SK-N-SH (cell line): ENCODE data around the gene FEM1C. TPM values are rescaled to one million over a fixed set of nuclear protein-coding genes. Genes with fewer than 3 reads are reported as not detected.

ENCODE experiments used
- CTCF ChIA-PET: fragments of 300-600, 350-600 bp; formaldehyde crosslinking; extraction: SDS; loops from one replicate; lab custom pipeline; 2021; lab: Yijun Ruan, JAX
- POLR2A ChIA-PET: fragments of 350-600 bp; sonication (Branson Sonifier 250); formaldehyde crosslinking; extraction: SDS; loops from one replicate; lab custom pipeline; 2020; ENCODE audit warnings: antibody characterized with exemption, inconsistent platforms; lab: Yijun Ruan, JAX
- DNase-seq: peaks from one replicate; pipeline ENCODE4 v3.0.0; 2012
- H2AFZ ChIP-seq: fragments of 200-600 bp; sonication (generic); 2 replicates; pipeline ENCODE4 v1.8.1; 2016; ENCODE audit warnings: antibody characterized with exemption, mild to moderate bottlenecking, low read depth
- H3F3A ChIP-seq: fragments of 200-600 bp; sonication (generic); replicated peaks from 2 replicates; pipeline ENCODE3; 2016; ENCODE audit warnings: antibody characterized with exemption, mild to moderate bottlenecking; ENCODE audit not compliant: insufficient read depth
- H3K27ac ChIP-seq, 2 experiments: fragments of 200-500 bp in 1 of 2; fragments of 200-600 bp in 1 of 2; sonication (Bioruptor generic) in 1 of 2; sonication (generic), shearing (Covaris generic) in 1 of 2; 2 replicates each; pipeline versions ENCODE4 v1.5.1 to v1.6.1; 2014 to 2016; ENCODE audit warnings: low read depth in 2 of 2, inconsistent platforms in 1 of 2, low read length in 1 of 2, mild to moderate bottlenecking in 1 of 2, mixed read lengths in 1 of 2
- H3K27me3 ChIP-seq: fragments of 200-600 bp; sonication (generic), shearing (Covaris generic); 2 replicates; pipeline ENCODE4 v1.6.1; 2016; ENCODE audit warnings: mixed run types; ENCODE audit not compliant: insufficient read depth
- H3K36me3 ChIP-seq, 2 experiments: fragments of 200-500 bp in 1 of 2; fragments of 200-600 bp in 1 of 2; sonication (Bioruptor generic) in 1 of 2; sonication (generic) in 1 of 2; replicated peaks in 1 of 2; 2 replicates each; pipeline versions ENCODE3 to v1.5.1; 2014 to 2016; ENCODE audit warnings: low read length in 1 of 2, mild to moderate bottlenecking in 1 of 2; ENCODE audit not compliant: insufficient read depth in 2 of 2, control insufficient read depth in 1 of 2
- H3K4me1 ChIP-seq, 2 experiments: fragments of 200-500 bp in 1 of 2; fragments of 200-600 bp in 1 of 2; sonication (Bioruptor generic) in 1 of 2; sonication (generic), shearing (Covaris generic) in 1 of 2; 2 replicates each; pipeline versions ENCODE4 v1.5.1 to v1.6.1; 2014 to 2016; ENCODE audit warnings: low read depth in 1 of 2, low read length in 1 of 2, mixed run types in 1 of 2; ENCODE audit not compliant: insufficient read depth in 2 of 2, control insufficient read depth in 1 of 2
- H3K4me2 ChIP-seq: fragments of 200-600 bp; sonication (generic), shearing (Covaris generic); 2 replicates; pipeline ENCODE4 v1.6.1; 2017; ENCODE audit warnings: mixed run types
- H3K4me3 ChIP-seq, 2 experiments: fragments of 200-500 bp in 1 of 2; fragments of 200-600 bp in 1 of 2; sonication (Bioruptor generic) in 1 of 2; sonication (generic), shearing (Covaris generic) in 1 of 2; 2 replicates each; pipeline versions ENCODE4 v1.5.1 to v1.8.1; 2014 to 2016; ENCODE audit warnings: low read depth in 2 of 2, inconsistent platforms in 1 of 2, low read length in 1 of 2, mild to moderate bottlenecking in 1 of 2, mixed read lengths in 1 of 2, moderate library complexity in 1 of 2
- H3K79me2 ChIP-seq: fragments of 200-600 bp; sonication (generic); 2 replicates; pipeline ENCODE4 v1.8.1; 2017; ENCODE audit warnings: mild to moderate bottlenecking; ENCODE audit not compliant: insufficient read depth
- H3K9ac ChIP-seq: fragments of 200-600 bp; sonication (generic); 2 replicates; pipeline ENCODE4 v1.6.1; 2017; ENCODE audit warnings: mixed run types
- H3K9me2 ChIP-seq: fragments of 200-600 bp; sonication (generic); 2 replicates; pipeline ENCODE4 v1.6.1; 2017; ENCODE audit warnings: mixed run types
- H3K9me3 ChIP-seq: fragments of 200-600 bp; sonication (generic); 2 replicates; pipeline ENCODE4 v1.6.1; 2017; ENCODE audit warnings: mixed run types, mild to moderate bottlenecking, moderate library complexity
- H4K20me1 ChIP-seq: fragments of 200-600 bp; sonication (generic); 2 replicates; pipeline ENCODE4 v1.6.1; 2017; ENCODE audit warnings: mild to moderate bottlenecking, mixed run types; ENCODE audit not compliant: insufficient read depth
- CHD2 ChIP-seq: fragments of 150-350 bp; IDR thresholded peaks from 2 replicates; pipeline ENCODE4 v1.6.1; 2018; ENCODE audit warnings: low read length; ENCODE audit not compliant: partially characterized antibody
- CTCF ChIP-seq: fragments of 200-600 bp; sonication (generic); IDR thresholded peaks from 2 replicates; pipeline ENCODE4 v1.6.1; 2017; ENCODE audit warnings: antibody characterized with exemption, mild to moderate bottlenecking, moderate library complexity
- ELF1 ChIP-seq: IDR thresholded peaks from 2 replicates; pipeline ENCODE4 v1.4.0; 2012
- EZH2phosphoT487 ChIP-seq: fragments of 200-600 bp; sonication (generic); IDR thresholded peaks from 2 replicates; pipeline ENCODE4 v1.6.1; 2017; ENCODE audit warnings: low read depth, mixed run types, mild to moderate bottlenecking, antibody characterized with exemption, moderate library complexity, borderline replicate concordance
- FOSL2 ChIP-seq: IDR thresholded peaks from 2 replicates; pipeline ENCODE4 v1.4.0; 2012; ENCODE audit warnings: low read depth, mild to moderate bottlenecking, moderate library complexity, borderline replicate concordance
- FOXJ3 ChIP-seq: sonication (generic); formaldehyde crosslinking; IDR thresholded peaks from 2 replicates; pipeline ENCODE4 v1.5.1; 2020; ENCODE audit warnings: mild to moderate bottlenecking, missing genetic modification reagents
- FOXM1 ChIP-seq: IDR thresholded peaks from 2 replicates; pipeline ENCODE4 v1.4.0; 2012; ENCODE audit warnings: low read depth, mild to moderate bottlenecking
- JUND ChIP-seq: IDR thresholded peaks from 2 replicates; pipeline ENCODE4 v1.4.0; 2012
- MEF2A ChIP-seq: IDR thresholded peaks from 2 replicates; pipeline ENCODE4 v1.4.0; 2012; ENCODE audit warnings: low read depth, borderline replicate concordance
- MXI1 ChIP-seq: IDR thresholded peaks from 2 replicates; pipeline ENCODE4 v1.6.1; 2012; ENCODE audit warnings: mild to moderate bottlenecking, low read depth, low read length, improper control_type of control experiment
- PBX3 ChIP-seq: IDR thresholded peaks from 2 replicates; pipeline ENCODE4; 2012
- RAD21 ChIP-seq: IDR thresholded peaks from 2 replicates; pipeline ENCODE4 v1.6.1; 2012; ENCODE audit warnings: mild to moderate bottlenecking, low read length
- RCOR1 ChIP-seq: fragments of 150-350 bp; IDR thresholded peaks from 2 replicates; pipeline ENCODE4 v1.6.1; 2017; ENCODE audit warnings: antibody characterized with exemption, low read length
- SMC3 ChIP-seq: IDR thresholded peaks from 2 replicates; pipeline ENCODE4 v1.6.1; 2012; ENCODE audit warnings: low read depth, low read length, improper control_type of control experiment
- TAF1 ChIP-seq: IDR thresholded peaks from 2 replicates; pipeline ENCODE4 v1.6.1; 2012; ENCODE audit warnings: low read depth, mild to moderate bottlenecking, low read length, moderate library complexity, borderline replicate concordance
- TCF12 ChIP-seq: IDR thresholded peaks from 2 replicates; pipeline ENCODE4 v1.4.0; 2012
- TEAD4 ChIP-seq: IDR thresholded peaks from 2 replicates; pipeline ENCODE4 v1.4.0; 2012; ENCODE audit warnings: mild to moderate bottlenecking, borderline replicate concordance; ENCODE audit not compliant: insufficient read depth
- YY1 ChIP-seq: IDR thresholded peaks from 2 replicates; pipeline ENCODE4 v1.4.0; 2012; ENCODE audit warnings: low read depth, mild to moderate bottlenecking
- WGBS: methylation state at CpG from one replicate; pipeline ENCODE4 v1.1.6; 2017; ENCODE audit warnings: low lambda C conversion rate; 5-methylcytosine and 5-hydroxymethylcytosine counted together
- polyA plus RNA-seq, 3 experiments: library from polyadenylated mRNA; depleted of rRNA; stranded (reverse); fragments of >200 nt; gene quantifications; 2 replicates each; pipeline ENCODE4 v1.2.3, GENCODE V29; 2012
- TF ChIP-seq, protein P1 (sequence below): IDR thresholded peaks from 2 replicates; pipeline ENCODE4 v1.4.0; 2012; ENCODE audit warnings: low read depth
- TF ChIP-seq, protein P2 (sequence below): fragments of 150-350 bp; IDR thresholded peaks from 2 replicates; pipeline ENCODE4 v1.6.1; 2017; ENCODE audit warnings: antibody characterized with exemption, low read length, low read depth, borderline replicate concordance
- TF ChIP-seq, protein P3 (sequence below): IDR thresholded peaks from 2 replicates; pipeline ENCODE4 v1.4.0; 2012; ENCODE audit warnings: low read depth, borderline replicate concordance

Gene FEM1C
- polyA plus RNA-seq, 1 of the 3 experiments (the other 2 are of a cell fraction), result 2.8 TPM

DNA sequence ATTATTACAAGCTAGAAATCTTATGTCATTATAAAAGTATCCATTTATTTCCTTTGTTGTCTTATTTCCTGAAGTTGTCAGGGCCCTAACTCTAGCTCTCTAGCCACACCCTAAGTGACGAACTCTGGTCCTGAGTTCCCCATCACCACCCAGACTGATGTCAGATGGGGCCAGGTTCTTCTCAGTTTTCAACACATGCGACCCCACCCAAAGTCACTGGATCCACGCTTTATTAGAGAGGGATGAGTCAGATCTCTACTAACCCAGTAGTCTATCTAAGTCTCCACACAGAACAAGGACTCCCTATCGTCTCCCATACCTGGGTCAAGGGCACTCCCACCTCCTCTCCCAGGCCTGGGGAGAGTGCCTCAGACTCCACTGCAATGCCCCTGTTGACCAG lies 6.8 kb upstream of the FEM1C start (continued):
- no peak for TF ChIP-seq MXI1
- TF ChIP-seq FOSL2, result no peak
- TF ChIP-seq, protein P1, sequence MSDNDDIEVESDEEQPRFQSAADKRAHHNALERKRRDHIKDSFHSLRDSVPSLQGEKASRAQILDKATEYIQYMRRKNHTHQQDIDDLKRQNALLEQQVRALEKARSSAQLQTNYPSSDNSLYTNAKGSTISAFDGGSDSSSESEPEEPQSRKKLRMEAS, result no peak

- no peak for DNase-seq
- no peaks in the 10 kb centered on the region for H3K27me3 ChIP-seq
- no peaks in the 10 kb centered on the region for H3K9me2 ChIP-seq
- POLR2A ChIA-PET, result no interaction called here
- no peak overlapping the region for H3K27ac ChIP-seq
- H3K4me1 ChIP-seq, result no peaks in the 10 kb centered on the region
- peaks cover 10% of the 10 kb centered on the region for H3K9me3 ChIP-seq
- H3K36me3 ChIP-seq, result no peaks in the 10 kb centered on the region
- peak; percentile 58 for TF ChIP-seq RAD21
- peak; percentile 41 for TF ChIP-seq CTCF
- no peak for TF ChIP-seq JUND
- 0 out of 2 replicates have a peak, but pooled peaks have one; percentile 10 for TF ChIP-seq SMC3
- TF ChIP-seq FOXM1, result no peak
- 100% methylated on average over 3 of the region's 3 CpGs for WGBS
- no peak overlapping the region for H3K4me2 ChIP-seq
- no peaks in the 10 kb centered on the region for H4K20me1 ChIP-seq
- H3K9ac ChIP-seq, result no peak overlapping the region
- CTCF ChIA-PET, result no interaction called here
- no peaks in the 10 kb centered on the region for H3F3A ChIP-seq
- H2AFZ ChIP-seq, result no peak overlapping the region
- H3K4me3 ChIP-seq, result no peak overlapping the region
- peaks cover 3% of the 10 kb centered on the region; the same call in 1 of the 2 replicates for H3K79me2 ChIP-seq
Observed at GRCh38 chr5:115549154-115549553, 4.6 kb upstream of the FEM1C start.

DNA sequence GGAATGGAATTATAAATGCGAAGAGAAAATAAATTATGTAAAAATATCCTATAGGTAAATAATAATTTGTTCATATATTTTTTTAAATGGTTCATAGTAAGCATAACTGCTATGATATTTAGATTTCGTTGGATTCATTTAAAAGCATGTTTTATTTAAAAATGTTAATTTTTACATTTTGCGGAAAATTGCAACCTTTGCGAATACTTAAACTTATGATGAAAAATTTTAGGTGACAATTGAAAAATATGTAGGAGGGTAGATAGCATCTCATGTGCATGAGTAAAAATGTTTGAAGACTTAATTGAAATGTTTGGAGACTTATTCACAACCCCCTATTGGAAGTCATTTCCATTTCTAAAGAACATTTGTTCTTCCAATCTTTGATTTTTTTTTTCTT lies 4.1 kb upstream of the FEM1C start:
- H3K4me3 ChIP-seq, result no peak overlapping the region
- no peak overlapping the region for H3K9ac ChIP-seq
- H4K20me1 ChIP-seq, result 0 out of 2 replicates have a peak, but pooled peaks cover 1% of the 10 kb centered on the region
- no peaks in the 10 kb centered on the region for H3K4me1 ChIP-seq
- no peak overlapping the region for H3K4me2 ChIP-seq
- no peak overlapping the region for H3K27ac ChIP-seq
- peaks cover 10% of the 10 kb centered on the region for H3K9me3 ChIP-seq
- TF ChIP-seq MEF2A (no peak), TEAD4 (no peak), RCOR1 (no peak), FOXJ3 (CRISPR knock-in tag) (no peak), ELF1 (no peak), PBX3 (no peak), TAF1 (no peak), EZH2phosphoT487 (no peak), YY1 (no peak), TCF12 (no peak), CHD2 (no peak)
- TF ChIP-seq, protein P2, sequence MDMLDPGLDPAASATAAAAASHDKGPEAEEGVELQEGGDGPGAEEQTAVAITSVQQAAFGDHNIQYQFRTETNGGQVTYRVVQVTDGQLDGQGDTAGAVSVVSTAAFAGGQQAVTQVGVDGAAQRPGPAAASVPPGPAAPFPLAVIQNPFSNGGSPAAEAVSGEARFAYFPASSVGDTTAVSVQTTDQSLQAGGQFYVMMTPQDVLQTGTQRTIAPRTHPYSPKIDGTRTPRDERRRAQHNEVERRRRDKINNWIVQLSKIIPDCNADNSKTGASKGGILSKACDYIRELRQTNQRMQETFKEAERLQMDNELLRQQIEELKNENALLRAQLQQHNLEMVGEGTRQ, result no peak
- TF ChIP-seq, protein P3, sequence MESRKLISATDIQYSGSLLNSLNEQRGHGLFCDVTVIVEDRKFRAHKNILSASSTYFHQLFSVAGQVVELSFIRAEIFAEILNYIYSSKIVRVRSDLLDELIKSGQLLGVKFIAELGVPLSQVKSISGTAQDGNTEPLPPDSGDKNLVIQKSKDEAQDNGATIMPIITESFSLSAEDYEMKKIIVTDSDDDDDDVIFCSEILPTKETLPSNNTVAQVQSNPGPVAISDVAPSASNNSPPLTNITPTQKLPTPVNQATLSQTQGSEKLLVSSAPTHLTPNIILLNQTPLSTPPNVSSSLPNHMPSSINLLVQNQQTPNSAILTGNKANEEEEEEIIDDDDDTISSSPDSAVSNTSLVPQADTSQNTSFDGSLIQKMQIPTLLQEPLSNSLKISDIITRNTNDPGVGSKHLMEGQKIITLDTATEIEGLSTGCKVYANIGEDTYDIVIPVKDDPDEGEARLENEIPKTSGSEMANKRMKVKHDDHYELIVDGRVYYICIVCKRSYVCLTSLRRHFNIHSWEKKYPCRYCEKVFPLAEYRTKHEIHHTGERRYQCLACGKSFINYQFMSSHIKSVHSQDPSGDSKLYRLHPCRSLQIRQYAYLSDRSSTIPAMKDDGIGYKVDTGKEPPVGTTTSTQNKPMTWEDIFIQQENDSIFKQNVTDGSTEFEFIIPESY, result no peak
- TF ChIP-seq, all 33 proteins: peak for 0
- 80% methylated on average over 4 of the region's 4 CpGs for WGBS
- H3F3A ChIP-seq, result no peaks in the 10 kb centered on the region
- CTCF ChIA-PET, result interaction anchor here (1.0 kb wide), 1 partner anchor 28 kb away, joined by 4 read pairs; no protein-coding TSS in a partner anchor
- POLR2A ChIA-PET, result no interaction called here
- no peaks in the 10 kb centered on the region for H3K9me2 ChIP-seq
- peaks cover 7% of the 10 kb centered on the region for H3K79me2 ChIP-seq
- no peaks in the 10 kb centered on the region for H3K27me3 ChIP-seq
- no peaks in the 10 kb centered on the region for H3K36me3 ChIP-seq
- no peak for DNase-seq
- H2AFZ ChIP-seq, result no peak overlapping the region
